NCI-H2196 (cell line): ENCODE measurements around the gene MMP19.
A peak's percentile ranks its signal among the peaks of the same experiment; 100 is the strongest.

Experiments used
- DNase-seq: peaks from one replicate; lab custom pipeline; 2025; ENCODE audit not compliant: unreplicated experiment; lab: John Stamatoyannopoulos, UW

Gene MMP19

GRCh38 chr12:55816881-55817344 is 25.8 kb downstream of the MMP19 start:
- DNase-seq: no peak

- no peak for DNase-seq
These were observed 27.3 kb downstream of the MMP19 start for GRCh38 chr12:55815473-55815872.

- DNase-seq: no peak
These were observed 28.5 kb downstream of the MMP19 start for GRCh38 chr12:55814257-55814656.

- DNase-seq: no peak
These were observed 30.6 kb downstream of the MMP19 start for GRCh38 chr12:55812088-55812487.

- DNase-seq: no peak
These were observed 33.5 kb downstream of the MMP19 start for GRCh38 chr12:55809274-55809673.

GRCh38 chr12:55806982-55807381 is 35.8 kb downstream of the MMP19 start:
- DNase-seq: no peak

GRCh38 chr12:55797550-55797949 is 45.2 kb downstream of the MMP19 start:
- no peak for DNase-seq

GRCh38 chr12:55797068-55797467 is 45.7 kb downstream of the MMP19 start:
- peak; percentile 61 for DNase-seq

GRCh38 chr12:55795950-55796349 is 46.8 kb downstream of the MMP19 start:
- no peak for DNase-seq

GRCh38 chr12:55789893-55790292 is 52.8 kb downstream of the MMP19 start:
- DNase-seq: no peak

GRCh38 chr12:55789171-55789570 is 53.6 kb downstream of the MMP19 start:
- no peak for DNase-seq

- no peak for DNase-seq
These were observed 54.2 kb downstream of the MMP19 start for GRCh38 chr12:55788546-55788945.
